HG02973 (cell line): ENCODE results near the gene SF3A2.

Experiments used
- ATAC-seq: cut with Tn5 transposase; IDR thresholded peaks from one replicate; pipeline ENCODE4 v1.9.1; 2021; ENCODE audit warnings: moderate library complexity; ENCODE audit not compliant: unreplicated experiment

Gene SF3A2

DNA sequence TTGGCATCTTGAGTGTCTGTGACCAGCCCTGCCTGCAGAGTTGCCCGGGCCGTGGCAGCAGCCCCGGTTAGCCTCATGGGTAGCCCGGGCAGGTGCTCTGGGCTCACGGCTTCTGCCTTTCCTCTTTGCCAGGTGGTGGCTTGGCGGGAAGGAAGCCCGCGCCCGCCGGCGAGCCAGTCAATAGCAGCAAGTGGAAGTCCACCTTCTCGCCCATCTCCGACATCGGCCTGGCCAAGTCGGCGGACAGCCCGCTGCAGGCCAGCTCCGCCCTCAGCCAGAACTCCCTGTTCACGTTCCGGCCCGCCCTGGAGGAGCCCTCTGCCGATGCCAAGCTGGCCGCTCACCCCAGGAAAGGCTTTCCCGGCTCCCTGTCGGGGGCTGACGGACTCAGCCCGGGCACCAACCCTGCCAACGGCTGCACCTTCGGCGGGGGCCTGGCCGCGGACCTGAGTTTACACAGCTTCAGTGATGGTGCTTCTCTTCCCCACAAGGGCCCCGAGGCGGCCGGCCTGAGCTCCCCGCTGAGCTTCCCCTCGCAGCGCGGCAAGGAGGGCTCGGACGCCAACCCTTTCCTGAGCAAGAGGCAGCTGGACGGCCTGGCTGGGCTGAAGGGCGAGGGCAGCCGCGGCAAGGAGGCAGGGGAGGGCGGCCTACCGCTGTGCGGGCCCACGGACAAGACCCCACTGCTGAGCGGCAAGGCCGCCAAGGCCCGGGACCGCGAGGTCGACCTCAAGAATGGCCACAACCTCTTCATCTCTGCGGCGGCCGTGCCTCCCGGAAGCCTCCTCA is 10.4 kb upstream of the SF3A2 start:
- ATAC-seq: no peak

DNA sequence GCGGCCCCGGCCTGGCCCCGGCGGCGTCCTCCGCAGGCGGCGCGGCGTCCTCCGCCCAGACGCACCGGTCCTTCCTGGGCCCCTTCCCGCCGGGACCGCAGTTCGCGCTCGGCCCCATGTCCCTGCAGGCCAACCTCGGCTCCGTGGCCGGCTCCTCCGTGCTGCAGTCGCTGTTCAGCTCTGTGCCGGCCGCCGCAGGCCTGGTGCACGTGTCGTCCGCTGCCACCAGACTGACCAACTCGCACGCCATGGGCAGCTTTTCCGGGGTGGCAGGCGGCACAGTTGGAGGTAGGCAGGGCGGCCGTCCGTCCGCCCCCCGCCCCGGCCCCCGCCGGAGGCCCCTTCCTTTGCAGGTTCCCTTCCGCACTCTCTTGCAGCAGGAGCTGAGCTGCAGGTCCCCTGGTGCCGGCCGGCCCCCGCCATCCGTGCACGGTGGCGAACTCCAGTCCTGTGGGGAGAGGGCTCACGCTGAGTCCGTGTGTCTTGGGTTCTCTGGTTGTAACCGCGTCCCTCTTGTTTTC is 9.7 kb upstream of the SF3A2 start:
- no peak for ATAC-seq

DNA sequence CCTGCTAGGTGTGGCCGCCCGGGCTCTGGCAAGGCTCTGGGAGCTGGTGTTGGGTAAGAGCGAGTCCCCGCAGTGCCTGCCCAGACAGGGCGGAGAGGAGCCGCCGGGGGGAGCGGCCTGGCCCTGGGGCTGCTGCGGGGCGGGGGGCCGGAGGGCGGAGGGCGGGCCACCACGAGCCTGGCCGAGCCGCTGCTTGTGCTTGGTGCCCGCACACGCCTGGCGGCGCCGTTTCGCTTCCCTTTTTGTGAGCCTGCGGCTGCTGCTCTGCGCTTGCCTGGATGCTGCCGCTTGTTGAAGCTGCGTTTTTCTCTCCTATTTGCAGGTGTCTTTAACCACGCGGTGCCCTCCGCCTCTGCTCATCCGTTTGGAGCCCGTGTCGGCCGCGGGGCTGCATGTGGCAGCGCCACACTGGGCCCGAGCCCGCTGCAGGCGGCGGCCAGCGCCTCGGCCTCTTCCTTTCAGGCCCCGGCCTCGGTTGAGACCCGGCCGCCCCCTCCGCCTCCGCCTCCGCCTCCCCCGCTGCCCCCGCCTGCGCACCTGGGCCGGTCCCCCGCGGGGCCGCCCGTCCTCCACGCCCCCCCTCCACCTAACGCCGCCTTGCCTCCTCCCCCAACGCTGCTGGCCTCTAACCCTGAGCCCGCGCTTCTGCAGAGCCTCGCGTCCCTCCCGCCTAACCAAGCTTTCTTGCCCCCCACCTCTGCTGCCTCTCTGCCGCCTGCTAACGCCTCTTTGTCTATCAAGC is 9.0 kb upstream of the SF3A2 start:
- no peak for ATAC-seq

DNA sequence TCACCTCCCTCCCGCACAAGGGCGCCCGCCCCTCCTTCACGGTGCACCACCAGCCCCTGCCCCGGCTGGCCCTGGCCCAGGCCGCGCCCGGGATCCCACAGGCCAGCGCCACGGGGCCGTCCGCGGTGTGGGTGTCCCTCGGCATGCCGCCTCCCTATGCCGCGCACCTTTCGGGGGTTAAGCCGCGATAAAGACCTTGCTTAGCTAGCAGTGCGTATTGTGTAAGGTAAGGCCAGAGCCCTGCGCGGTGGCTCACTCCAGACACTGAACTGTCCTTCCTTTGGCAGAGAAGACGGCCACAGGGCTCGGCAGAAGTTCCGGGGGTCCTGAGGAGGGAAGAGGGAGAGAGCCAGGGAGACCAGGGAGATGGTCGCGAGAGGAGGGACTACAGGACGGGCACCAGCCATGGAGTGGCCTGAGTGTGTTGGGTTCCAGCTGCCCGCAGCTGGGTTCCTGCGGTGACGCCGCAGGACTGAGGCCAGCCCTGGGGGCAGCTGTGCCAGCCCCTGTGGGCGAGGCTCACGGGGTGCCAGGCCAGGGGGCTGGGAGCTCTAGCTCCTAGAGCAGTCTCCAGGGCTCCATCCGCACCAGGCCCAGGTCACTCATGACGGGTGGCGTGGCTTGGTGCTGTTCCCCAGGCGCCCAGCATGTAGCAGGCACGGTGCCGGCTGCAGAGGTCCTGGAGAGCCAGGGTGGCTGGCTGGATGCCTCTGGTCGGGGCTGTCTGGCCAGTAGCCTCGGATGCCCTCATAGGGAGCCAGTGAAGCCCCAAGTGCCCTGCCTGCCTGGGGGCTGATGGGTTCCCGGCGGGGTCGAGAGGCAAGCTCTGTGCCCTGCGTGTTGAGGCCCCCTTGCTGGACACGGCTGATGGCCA is 8.2 kb upstream of the SF3A2 start:
- no peak for ATAC-seq

DNA sequence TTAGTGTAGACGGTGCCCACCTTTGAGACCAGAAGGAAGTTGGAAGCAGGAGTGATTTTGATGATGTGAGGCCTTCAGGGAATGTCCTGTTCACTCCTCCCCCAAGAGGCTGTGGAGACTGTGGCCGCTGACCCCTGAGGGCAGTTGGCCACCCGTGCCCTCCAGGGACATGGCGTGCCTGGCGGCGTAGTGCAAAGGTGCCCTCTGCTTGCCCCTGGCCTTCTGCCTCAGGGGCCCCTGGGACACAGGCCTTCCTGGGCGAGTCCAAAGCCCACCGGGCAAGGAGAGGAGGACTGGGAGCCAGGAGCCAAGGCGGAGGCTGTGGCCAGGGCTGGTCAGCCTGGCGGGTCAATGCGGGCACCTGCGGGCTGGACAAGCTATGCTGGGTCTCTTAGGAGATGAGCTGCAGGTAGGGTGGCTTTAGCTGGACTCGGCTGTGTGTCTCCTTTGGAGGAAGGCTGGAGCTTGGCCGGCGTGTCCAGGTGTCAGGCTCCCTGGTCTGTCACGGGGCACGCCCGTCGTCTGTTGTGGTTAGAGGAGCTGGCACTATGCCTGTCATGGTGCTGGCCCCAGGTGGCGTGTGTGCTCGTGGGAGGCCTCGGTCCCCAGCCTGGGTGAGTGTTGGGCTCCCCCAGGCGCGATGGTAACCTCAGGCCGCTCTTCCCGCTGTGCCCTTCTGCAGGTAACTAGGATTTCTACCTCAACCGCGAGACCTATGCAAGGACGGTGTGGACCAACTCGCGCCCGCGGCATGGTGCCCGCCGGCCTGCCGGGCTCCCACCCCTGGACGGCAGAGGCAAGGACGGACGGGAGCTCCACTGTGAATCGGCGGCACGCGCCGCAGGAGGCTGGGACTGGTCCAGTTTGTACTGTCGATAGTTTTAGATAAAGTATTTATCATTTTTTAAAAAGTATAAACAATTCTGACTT is 7.3 kb upstream of the SF3A2 start:
- ATAC-seq: no peak

DNA sequence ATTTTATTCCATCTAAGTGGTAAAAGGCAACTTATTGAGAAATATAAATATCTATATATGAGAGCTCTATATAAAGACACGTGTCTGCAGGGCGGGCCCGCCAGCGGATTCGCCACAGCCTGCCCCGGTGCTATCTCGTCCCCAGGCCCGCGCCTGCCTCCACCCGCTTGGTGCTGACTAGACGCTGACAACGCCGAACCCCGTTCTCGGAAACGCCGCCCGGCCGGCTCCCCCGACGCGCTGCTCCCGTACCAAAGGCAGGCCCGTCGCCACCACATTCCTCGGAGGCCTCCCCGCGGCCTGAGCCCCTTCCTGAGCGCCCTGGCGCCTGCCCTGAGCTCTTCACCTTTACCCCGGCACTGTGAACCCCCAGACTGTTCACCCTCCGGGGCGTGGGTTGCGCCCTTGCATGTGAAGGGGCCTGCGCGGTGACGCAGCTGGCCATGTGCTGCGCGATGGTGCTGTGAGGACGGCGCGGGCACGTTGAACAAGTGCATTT is 6.5 kb upstream of the SF3A2 start:
- no peak for ATAC-seq

DNA sequence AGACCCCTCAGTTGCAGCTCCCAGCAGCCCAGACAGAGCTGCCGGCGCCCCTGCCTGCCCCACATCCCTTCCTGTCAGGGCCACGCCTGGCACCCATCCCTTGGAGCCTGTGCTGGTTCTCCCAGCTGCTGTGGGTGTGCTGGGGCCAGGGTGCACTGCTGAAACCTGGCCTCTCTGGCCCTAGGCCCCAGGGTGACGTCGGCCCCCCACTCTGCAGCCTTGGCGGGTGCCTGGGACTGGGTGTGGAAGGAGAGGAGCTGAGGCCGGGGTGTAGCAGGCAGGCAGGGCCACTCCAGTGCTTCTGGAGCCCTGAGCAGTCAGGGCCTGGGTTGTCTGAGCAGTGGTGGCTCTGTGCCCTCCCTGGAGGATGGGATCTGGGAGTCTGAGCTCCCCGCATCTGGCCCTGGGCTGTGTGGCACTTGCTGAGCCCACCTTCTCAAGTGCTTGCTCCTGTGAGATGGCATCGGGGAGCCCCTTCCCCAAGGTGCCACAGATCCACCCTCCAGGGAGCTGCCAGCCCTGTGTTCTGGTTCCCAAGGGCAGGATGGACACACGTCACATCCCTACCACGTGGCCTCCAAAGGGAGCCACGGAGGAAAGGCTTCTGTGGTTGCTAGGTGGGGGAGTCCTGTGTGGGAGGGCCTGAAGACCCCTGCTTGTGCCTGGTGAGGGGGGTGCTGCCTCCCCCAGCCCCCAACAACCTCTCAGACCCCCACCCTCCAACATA is 5.7 kb upstream of the SF3A2 start:
- no peak for ATAC-seq

DNA sequence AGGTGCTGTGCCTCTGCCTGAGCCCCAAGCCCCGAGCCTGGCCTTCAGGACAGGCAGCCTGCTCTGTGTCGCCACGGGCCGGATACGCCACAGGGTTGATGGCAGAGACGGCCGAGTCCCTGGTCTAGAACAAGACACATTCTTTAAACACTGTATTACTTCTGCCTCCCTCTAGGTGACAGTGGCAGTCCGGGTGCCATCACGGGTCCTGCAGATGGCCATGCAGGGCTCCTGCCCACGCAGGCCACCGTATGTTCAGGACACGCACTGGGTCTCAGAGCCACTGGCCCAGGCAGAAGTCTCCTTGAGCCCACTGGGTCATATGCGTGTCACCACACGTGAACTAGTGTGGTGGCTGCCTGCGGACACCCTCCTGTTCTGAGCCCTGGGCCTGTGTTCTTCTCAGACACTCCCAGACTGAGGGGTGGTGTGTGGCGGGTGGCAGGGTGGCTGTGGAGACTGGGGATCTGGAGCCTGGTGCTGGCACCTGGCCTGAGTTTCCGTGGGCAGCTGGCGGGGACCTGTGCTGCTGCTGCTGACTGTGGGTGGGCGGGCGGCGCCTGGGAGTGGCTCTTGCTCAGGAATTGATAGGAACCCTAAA is 4.9 kb upstream of the SF3A2 start:
- no peak for ATAC-seq

DNA sequence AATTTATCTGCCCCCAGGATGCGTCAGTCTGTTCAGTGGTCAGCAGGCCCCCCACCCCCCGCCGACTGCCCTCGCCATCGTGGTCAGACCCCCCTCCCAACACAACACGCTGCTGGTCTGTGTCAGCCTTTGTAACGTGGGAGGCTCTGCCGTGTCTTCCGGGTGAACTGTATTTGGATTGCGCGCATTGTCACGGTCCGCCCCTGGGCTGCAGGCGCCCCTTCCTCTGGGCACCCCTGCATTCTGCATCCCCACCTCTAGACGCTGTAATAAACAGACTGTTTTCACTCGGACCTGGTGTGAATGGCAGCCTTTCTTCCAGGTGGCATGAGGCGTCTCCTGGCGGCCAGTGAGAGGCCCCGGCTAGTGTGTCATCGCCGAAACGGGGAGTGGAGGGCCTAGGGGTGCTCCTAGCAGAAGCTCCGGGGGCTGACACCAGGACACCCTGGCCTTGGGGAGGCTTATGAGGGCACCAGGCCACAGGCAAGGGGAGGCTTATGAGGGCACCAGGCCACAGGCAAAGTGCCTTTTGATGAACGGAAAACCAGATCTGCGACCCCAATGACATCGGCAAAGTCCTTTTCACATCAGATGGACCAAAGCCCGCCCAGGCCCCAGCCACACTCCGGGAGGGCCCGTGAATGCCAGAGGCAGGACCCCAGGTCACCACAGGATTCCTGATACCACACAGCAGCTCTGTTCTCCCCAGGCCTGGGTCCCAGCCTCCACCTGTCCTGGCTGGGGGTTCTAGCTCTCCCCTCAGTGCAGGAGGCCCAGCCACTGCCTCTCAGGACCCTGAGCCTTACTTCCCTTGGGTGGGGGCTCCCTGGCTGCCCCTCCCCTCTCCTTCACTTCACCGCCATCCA is 4.1 kb upstream of the SF3A2 start:
- no peak for ATAC-seq

DNA sequence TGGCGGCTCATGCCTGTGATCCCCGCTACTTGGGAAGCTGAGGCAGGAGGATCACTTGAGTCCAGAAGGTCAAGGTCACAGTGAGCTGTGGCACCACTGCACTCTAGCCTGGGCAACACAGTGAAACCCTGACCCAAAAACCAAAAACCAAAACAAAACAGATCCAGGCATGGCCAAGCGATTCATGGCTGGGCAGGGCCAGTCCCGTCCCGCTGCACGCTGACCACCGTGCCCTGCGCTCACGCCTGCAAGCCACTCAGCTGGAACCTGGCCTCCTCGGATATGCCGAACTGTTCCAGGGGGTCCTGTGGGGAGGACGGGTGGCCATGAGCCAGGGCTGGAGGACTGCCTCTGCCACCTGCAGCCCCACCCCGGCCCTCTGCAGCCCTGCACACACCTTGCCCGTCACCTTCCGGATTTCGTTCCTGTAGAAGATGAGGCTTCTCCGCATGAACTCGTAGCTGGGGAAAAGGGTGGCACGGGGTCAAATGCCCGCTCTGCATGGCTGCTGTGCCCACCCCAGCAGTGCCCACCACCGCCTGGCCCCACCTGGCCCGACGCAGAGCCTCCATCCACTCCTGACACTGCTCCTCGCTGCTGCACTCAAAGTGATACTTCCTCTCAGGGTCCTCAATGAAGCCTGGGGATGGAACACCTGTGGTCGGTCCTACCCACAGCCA is 2.9 kb upstream of the SF3A2 start:
- no peak for ATAC-seq

DNA sequence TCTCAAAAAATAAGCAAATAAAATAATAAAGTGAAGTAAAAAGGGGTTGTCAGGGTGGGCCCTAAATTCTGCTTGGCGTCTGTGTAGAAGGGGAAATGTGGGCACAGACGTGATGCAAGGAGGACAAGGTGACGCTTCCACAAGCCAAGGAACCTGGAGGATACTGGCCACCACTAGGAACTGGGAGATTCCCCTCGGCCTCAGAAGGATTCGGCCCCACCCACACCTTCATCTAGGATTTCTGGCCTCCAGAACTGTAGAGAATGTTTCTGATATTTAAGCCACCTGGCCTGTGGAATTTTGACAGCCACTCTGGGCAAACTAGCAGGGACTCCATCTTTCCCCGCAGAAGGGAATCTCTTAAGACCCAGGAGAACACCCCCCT is 1.6 kb upstream of the SF3A2 start:
- ATAC-seq: no peak

DNA sequence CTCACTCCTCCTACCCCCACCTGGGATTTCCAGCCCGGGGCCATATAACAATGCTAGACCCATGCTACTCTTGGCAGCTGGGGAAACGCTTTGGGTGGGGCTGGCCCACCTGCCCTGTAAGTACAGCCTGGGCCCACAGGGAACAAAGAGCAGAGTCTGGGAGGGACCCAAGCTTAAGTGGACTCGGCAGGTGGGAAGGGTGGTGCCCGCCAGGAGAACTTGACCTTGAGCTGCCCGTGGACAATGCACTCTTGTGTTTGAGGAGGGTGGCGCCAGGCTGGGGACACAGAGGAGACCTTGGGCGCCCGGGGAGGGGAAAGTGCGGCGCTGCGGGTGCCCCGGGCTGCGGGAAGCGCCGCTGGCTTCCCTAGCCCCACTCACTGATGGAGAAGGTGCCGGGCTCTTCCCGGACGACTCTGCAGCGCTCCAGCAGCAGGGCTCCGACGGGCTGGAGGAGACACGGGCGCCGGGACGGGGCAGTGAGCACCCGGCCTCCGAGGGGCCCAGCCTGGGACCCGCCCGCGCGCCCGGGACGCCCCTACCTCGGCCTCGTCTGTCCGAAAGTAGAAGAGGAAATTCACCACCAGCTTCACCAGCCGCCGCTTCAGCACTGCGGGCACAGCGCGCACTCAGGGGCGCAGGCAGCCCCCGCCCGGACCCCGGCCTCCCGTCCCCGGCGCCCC is 1.1 kb upstream of the SF3A2 start:
- ATAC-seq: peak; percentile 7

DNA sequence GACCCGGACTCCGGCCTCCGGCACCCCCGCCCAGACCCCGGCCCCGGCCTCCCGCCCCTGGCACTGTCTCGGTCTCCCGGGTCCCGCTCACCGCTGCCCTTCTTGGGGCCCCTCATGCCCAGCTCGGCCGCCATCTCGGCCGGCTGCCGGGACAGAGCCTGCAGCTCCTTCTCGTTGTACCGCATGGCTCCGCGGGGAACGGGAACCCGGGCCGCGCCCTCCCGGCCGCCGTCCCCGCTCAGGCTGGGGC is 635 bp upstream of the SF3A2 start:
- no peak for ATAC-seq

DNA sequence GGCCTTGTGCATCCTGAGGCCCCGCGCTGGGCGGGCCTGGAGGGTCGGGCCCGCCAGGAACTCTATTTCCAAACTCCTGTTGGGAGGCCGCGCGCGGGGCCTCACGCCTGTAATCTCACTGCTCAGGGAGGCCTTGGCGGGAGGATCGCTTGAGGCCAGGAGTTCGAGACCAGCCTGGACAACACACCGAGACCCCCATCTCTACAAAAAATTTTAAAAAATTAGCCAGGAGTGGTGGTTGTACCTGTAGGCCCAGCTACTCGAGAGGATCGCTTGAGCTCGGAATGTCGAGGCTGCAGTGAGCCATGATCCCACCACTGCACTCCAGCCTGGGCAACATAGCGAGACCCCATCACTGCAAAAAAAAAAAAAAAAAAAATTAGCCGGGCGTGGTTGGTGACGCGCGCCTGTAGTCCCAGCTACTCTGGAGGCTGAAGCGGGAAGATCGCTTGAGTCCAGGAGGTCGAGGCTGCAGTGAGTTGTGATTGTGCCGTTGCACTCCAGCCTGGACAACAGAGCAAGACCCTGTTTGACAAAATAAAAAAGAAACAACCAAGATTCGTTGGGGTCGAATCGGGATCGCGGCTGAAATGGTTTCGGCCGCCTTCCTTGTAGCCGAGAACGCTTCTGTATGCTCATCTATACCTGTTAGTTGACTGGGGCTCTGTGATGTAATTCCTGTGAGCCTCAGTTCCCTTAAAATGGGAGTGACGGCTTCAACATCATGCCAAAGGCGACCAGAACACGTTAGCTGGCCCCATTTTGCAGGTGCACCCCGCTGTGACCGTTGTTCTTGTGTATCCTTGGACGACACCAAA is 636 bp downstream of the SF3A2 start:
- ATAC-seq: no peak

DNA sequence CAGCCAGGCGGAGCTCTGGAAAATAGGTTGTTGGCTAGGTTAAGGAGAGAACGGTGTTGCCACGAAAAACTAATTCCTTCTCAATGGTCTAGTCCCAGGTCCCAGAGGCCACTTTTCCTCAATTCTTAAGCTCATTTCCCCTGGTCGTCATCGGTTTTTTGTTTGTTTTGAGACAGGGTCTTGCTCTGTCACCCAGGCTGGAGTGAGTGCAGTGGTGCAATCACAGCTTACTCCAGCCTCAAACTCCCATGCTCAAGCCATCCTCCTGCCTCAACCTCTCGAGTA is 1.2 kb downstream of the SF3A2 start:
- ATAC-seq: no peak

DNA sequence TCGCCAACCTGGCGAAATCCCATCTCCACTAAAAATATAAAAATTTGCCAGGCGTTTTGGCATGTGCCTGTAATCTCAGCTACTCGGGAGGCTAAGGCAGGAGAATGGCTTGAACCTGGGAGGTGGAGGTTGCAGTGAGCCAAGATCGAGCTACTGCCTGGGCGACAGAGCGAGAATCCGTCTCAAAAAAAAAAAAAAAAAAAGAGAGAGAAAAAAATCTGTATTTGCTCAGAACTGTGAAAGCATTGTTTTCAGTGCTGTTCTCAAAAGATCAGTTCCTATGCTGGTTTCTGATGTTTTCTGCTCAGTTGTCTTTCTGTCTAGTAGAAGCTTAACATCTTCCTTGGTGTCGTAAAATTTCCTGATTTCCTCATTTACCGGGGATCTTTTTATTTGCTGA is 2.5 kb downstream of the SF3A2 start:
- no peak for ATAC-seq
